ENCODE results near the gene KPNB1. TPM values are rescaled to one million over a fixed set of nuclear protein-coding genes. Genes with fewer than 3 reads are reported as not detected.

KPNB1 gene
- total RNA-seq, 1 experiment from 2014 or later: 437 TPM

GRCh38 chr17:47676199-47676472 lies 26.4 kb downstream of the KPNB1 start:
- TF ChIP-seq EZH2phosphoT487 (IDR thresholded peaks at IDR 0.05; ENCODE audit: borderline replicate concordance, low read length) (no peak), CTCF (conservative IDR thresholded peaks at IDR 0.05; ENCODE audit: low read depth, low read length) (no peak), EZH2 (IDR thresholded peaks at IDR 0.05; ENCODE audit: low read length, unreplicated experiment) (no peak)
- H3K79me2 ChIP-seq (ENCODE audit: low read length): 0 out of 2 replicates have a peak, but pooled peaks cover 4% of the 10 kb centered on the region
- peaks cover 7% of the 10 kb centered on the region for H3F3A ChIP-seq (ENCODE audit: low read length, unreplicated experiment)
- H3K27ac ChIP-seq (ENCODE audit: low read length): no peak overlapping the region
- DNase-seq (no peak), ATAC-seq (no peak)
- H3K4me3 ChIP-seq (ENCODE audit: low read length): no peak overlapping the region
- H4K20me1 ChIP-seq (ENCODE audit: low read length): peaks cover 35% of the 10 kb centered on the region
- no peak overlapping the region for H2AFZ ChIP-seq (ENCODE audit: low read length)
- ChIA-PET CTCF (no interaction called here), POLR2A (ENCODE audit: unreplicated experiment) (no interaction called here)
- no peaks in the 10 kb centered on the region for H3K4me1 ChIP-seq (ENCODE audit: insufficient read depth, low read length)
- H3K9me2 ChIP-seq (replicated peaks; ENCODE audit: low read length): no peaks in the 10 kb centered on the region
- H3K4me2 ChIP-seq (ENCODE audit: low read length): no peak overlapping the region
- no peaks in the 10 kb centered on the region for H3K27me3 ChIP-seq (ENCODE audit: low read length)
- intact Hi-C loops (cut with micrococcal nuclease): no loop called here
- no peaks in the 10 kb centered on the region for H3K9me3 ChIP-seq (ENCODE audit: low read length)
- BruUV-seq (replicated peaks): no TSS peak
- peaks cover 90% of the 10 kb centered on the region for H3K36me3 ChIP-seq (ENCODE audit: low read depth, low read length)
- H3K9ac ChIP-seq (ENCODE audit: low read length): no peak overlapping the region

DNA sequence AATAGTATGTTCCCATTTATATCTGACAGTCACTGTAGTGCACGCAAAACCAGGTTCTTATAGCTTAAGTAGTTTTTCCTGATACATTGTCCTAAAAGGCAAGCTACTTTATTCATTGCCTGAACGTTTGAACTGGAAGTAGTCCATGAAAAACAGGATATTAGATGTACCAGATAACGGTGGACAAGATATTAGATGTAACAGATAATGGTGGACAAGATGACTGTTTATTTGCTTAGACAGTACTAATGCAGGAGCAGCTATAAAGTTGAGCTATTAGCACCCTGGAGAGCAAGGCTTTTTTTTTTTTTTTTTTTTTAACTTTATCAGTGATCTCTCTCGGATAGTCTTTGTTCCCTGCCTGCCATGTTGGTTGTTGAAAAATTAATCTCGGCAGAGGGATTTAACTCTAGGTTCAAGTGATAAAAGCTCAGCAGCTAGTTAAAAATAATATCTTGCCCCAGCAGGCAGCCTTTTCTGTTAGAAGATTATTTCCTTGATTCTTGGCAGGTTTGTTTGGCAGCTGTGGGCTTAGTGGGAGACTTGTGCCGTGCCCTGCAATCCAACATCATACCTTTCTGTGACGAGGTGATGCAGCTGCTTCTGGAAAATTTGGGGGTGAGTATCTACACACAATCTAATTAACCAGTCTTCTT lies 26.9 kb downstream of the KPNB1 start:
- Histone ChIP-seq H4K20me1 (ENCODE audit: low read length) (peaks cover 35% of the 10 kb centered on the region), H3K27me3 (ENCODE audit: low read length) (no peaks in the 10 kb centered on the region), H3K27ac (ENCODE audit: low read length) (no peak overlapping the region), H3K9me3 (ENCODE audit: low read length) (no peaks in the 10 kb centered on the region), H3K36me3 (ENCODE audit: low read depth, low read length) (peaks cover 92% of the 10 kb centered on the region), H3K4me2 (ENCODE audit: low read length) (no peak overlapping the region), H3K4me1 (ENCODE audit: insufficient read depth, low read length) (no peaks in the 10 kb centered on the region), H3K9ac (ENCODE audit: low read length) (no peak overlapping the region), H2AFZ (ENCODE audit: low read length) (no peak overlapping the region), H3K4me3 (ENCODE audit: low read length) (no peak overlapping the region), H3K9me2 (replicated peaks; ENCODE audit: low read length) (no peaks in the 10 kb centered on the region), H3K79me2 (ENCODE audit: low read length) (0 out of 2 replicates have a peak, but pooled peaks cover 4% of the 10 kb centered on the region), H3F3A (ENCODE audit: low read length, unreplicated experiment) (peaks cover 7% of the 10 kb centered on the region)
- CTCF ChIA-PET: interaction anchor here (0.6 to 0.7 kb wide), 2 partner anchors 12 to 108 kb away, joined by 6 to 15 read pairs; no protein-coding TSS in a partner anchor
- no peak for TF ChIP-seq EZH2phosphoT487 (IDR thresholded peaks at IDR 0.05; ENCODE audit: borderline replicate concordance, low read length)
- no peak for TF ChIP-seq EZH2 (IDR thresholded peaks at IDR 0.05; ENCODE audit: low read length, unreplicated experiment)
- TF ChIP-seq CTCF (conservative IDR thresholded peaks at IDR 0.05; ENCODE audit: low read depth, low read length): no peak
- POLR2A ChIA-PET (ENCODE audit: unreplicated experiment): no interaction called here
- ATAC-seq (no peak), DNase-seq (no peak)
- intact Hi-C loops (cut with micrococcal nuclease): no loop called here
- no TSS peak for BruUV-seq (replicated peaks)

- intact Hi-C loops (cut with micrococcal nuclease): no loop called here
- Histone ChIP-seq H3K4me2 (ENCODE audit: low read length) (no peak overlapping the region), H3K27me3 (ENCODE audit: low read length) (no peaks in the 10 kb centered on the region), H4K20me1 (ENCODE audit: low read length) (peaks cover 30% of the 10 kb centered on the region), H3F3A (ENCODE audit: low read length, unreplicated experiment) (peaks cover 13% of the 10 kb centered on the region), H3K9ac (ENCODE audit: low read length) (no peak overlapping the region), H3K9me2 (replicated peaks; ENCODE audit: low read length) (no peaks in the 10 kb centered on the region), H3K9me3 (ENCODE audit: low read length) (no peaks in the 10 kb centered on the region), H3K79me2 (ENCODE audit: low read length) (0 out of 2 replicates have a peak, but pooled peaks cover 4% of the 10 kb centered on the region), H3K4me3 (ENCODE audit: low read length) (no peak overlapping the region), H3K27ac (ENCODE audit: low read length) (no peak overlapping the region), H3K4me1 (ENCODE audit: insufficient read depth, low read length) (no peaks in the 10 kb centered on the region), H2AFZ (ENCODE audit: low read length) (no peak overlapping the region), H3K36me3 (ENCODE audit: low read depth, low read length) (peaks cover 92% of the 10 kb centered on the region)
- DNase-seq (no peak), ATAC-seq (no peak)
- no peak for TF ChIP-seq EZH2phosphoT487 (IDR thresholded peaks at IDR 0.05; ENCODE audit: borderline replicate concordance, low read length)
- no peak for TF ChIP-seq EZH2 (IDR thresholded peaks at IDR 0.05; ENCODE audit: low read length, unreplicated experiment)
- TF ChIP-seq CTCF (conservative IDR thresholded peaks at IDR 0.05; ENCODE audit: low read depth, low read length): no peak
- ChIA-PET CTCF (no interaction called here), POLR2A (ENCODE audit: unreplicated experiment) (no interaction called here)
- no TSS peak for BruUV-seq (replicated peaks)
Measured at GRCh38 chr17:47678196-47678595, 28.5 kb downstream of the KPNB1 start.

All from PC-3 (cell line).